Kidney (tissue), 14 donors: ENCODE measurements around the gene MYO15A. TPM values are rescaled to one million over a fixed set of nuclear protein-coding genes. Genes with fewer than 3 reads are reported as not detected.

ENCODE experiments used
- DNase-seq, 5 donors: peaks; one replicate each; pipeline ENCODE4 v3.0.0-alpha.2; 2013 to 2020
- FAIRE-seq: peaks from 2 replicates; lab custom pipeline; 2012; peaks lifted over from hg19 to GRCh38; lab: Jason Lieb, UNC
- H3K27ac ChIP-seq, 2 donors: one replicate each; pipeline ENCODE4 v1.7.0; 2013; ENCODE audit warnings: low read depth in 2 of 2, low read length in 2 of 2, inconsistent platforms in 1 of 2
- H3K27me3 ChIP-seq: one replicate; pipeline ENCODE4 v1.7.1; 2013; ENCODE audit warnings: low read length, inconsistent platforms; ENCODE audit not compliant: control insufficient read depth, insufficient read depth
- H3K36me3 ChIP-seq, 3 donors: one replicate each; pipeline versions ENCODE4 v1.7.0 to v1.7.1; 2013; ENCODE audit warnings: low read length in 3 of 3, control low read depth in 1 of 3, inconsistent platforms in 1 of 3; ENCODE audit not compliant: insufficient read depth in 3 of 3, control insufficient read depth in 2 of 3
- H3K4me1 ChIP-seq, 3 donors: one replicate each; pipeline versions ENCODE4 v1.7.0 to v1.7.1; 2013; ENCODE audit warnings: low read length in 3 of 3, inconsistent platforms in 1 of 3, low read depth in 1 of 3; ENCODE audit not compliant: control insufficient read depth in 2 of 3, insufficient read depth in 2 of 3
- H3K4me3 ChIP-seq, 3 donors: one replicate each; pipeline versions ENCODE4 v1.7.0 to v1.8.1; 2013; ENCODE audit warnings: low read length in 3 of 3, control low read depth in 1 of 3, inconsistent platforms in 1 of 3
- H3K9ac ChIP-seq, 3 donors: one replicate each; pipeline versions ENCODE4 v1.7.0 to v1.7.1; 2013; ENCODE audit warnings: low read length in 3 of 3, control low read depth in 1 of 3, inconsistent platforms in 1 of 3
- H3K9me3 ChIP-seq, 3 donors: one replicate each; pipeline versions ENCODE4 v1.7.0 to v1.7.1; 2013; ENCODE audit warnings: low read length in 3 of 3, control low read depth in 1 of 3, inconsistent platforms in 1 of 3; ENCODE audit not compliant: control insufficient read depth in 2 of 3, insufficient read depth in 1 of 3
- intact Hi-C: fragments of 100-400 bp; cut with DNase I; formaldehyde crosslinking; loops from one replicate; pipeline ENCODE4 v1.11.1; 2022
- polyA plus RNA-seq: library from polyadenylated mRNA; stranded (reverse); fragments of 350-450 nt; fragmentation: Illumina TruSeq; extraction: RNeasy Lipid Tissue Mini Kit (QIAGEN cat#74804); gene quantifications from one replicate; pipeline ENCODE4 v1.2.3, GENCODE V29; 2014; ENCODE audit warnings: low read depth, low replicate concordance; ENCODE audit not compliant: insufficient read depth
- total RNA-seq: library from RNA; stranded (reverse); fragmentation: NEBNext Ultra II Directional; extraction: Animal tissue kit (Norgen Biotek cat#: 25700); gene quantifications from one replicate; pipeline ENCODE4 v1.2.1, GENCODE V29; 2021
- TF ChIP-seq, protein P1 (sequence below): IDR thresholded peaks from 3 replicates; pipeline ENCODE4 v1.5.1; 2012; ENCODE audit warnings: mild to moderate bottlenecking, moderate library complexity, borderline replicate concordance; ENCODE audit not compliant: insufficient read depth; ENCODE audit errors: extremely low read depth
- donor health status: control.
- donor health status: control.
- donor health status: control.
- donor health status: control.
- donor health status: control.
- donor health status: DM: yes; HTN: yes; CAD: no.
- donor health status: Normal renal cell carcinoma (clear cell type).

MYO15A gene
- total and polyA plus RNA-seq, 2 donors from 2014 or later: 0.80 to 1.3 TPM

GRCh38 chr17:18161207-18162145, 52.9 kb downstream of the MYO15A start:
- H3K27me3 ChIP-seq: no peaks in the 10 kb centered on the region
- H3K27ac ChIP-seq: no peak overlapping the region
- peaks cover 0 to 4% (median 0%) of the 10 kb centered on the region in 3 donors for H3K4me1 ChIP-seq
- FAIRE-seq (no peak), DNase-seq (no peak)
- intact Hi-C loops: no loop called here
- no peaks in the 10 kb centered on the region for H3K36me3 ChIP-seq
- H3K9ac ChIP-seq: no peak overlapping the region
- TF ChIP-seq, protein P1, sequence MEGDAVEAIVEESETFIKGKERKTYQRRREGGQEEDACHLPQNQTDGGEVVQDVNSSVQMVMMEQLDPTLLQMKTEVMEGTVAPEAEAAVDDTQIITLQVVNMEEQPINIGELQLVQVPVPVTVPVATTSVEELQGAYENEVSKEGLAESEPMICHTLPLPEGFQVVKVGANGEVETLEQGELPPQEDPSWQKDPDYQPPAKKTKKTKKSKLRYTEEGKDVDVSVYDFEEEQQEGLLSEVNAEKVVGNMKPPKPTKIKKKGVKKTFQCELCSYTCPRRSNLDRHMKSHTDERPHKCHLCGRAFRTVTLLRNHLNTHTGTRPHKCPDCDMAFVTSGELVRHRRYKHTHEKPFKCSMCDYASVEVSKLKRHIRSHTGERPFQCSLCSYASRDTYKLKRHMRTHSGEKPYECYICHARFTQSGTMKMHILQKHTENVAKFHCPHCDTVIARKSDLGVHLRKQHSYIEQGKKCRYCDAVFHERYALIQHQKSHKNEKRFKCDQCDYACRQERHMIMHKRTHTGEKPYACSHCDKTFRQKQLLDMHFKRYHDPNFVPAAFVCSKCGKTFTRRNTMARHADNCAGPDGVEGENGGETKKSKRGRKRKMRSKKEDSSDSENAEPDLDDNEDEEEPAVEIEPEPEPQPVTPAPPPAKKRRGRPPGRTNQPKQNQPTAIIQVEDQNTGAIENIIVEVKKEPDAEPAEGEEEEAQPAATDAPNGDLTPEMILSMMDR: no peak
- H3K9me3 ChIP-seq: no peaks in the 10 kb centered on the region
- no peak overlapping the region for H3K4me3 ChIP-seq

DNA sequence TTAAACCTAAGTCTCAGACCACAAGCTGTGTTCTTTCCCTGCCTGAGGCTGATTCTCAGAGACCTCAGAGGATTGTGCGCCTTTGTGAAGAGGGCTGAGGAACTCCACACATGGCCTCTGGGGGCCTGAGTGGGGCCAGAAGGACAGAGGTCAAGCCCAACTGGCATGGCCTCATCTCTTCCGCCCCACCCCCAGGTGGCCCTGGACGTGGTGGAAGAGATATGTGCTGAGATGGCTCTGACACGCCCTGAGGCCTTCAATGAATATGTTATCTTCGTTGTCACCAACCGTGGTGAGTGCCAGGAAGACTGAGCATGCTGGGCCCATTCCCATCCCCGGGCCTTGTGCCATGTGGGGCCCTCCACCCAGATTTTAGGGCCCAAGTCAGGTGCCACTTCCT, 55.0 kb downstream of the MYO15A start:
- no peak overlapping the region for H3K9ac ChIP-seq
- intact Hi-C loops: no loop called here
- no peak for FAIRE-seq
- TF ChIP-seq, protein P1: no peak
- H3K27me3 ChIP-seq: no peaks in the 10 kb centered on the region
- H3K36me3 ChIP-seq: no peaks in the 10 kb centered on the region
- no peak for DNase-seq
- H3K9me3 ChIP-seq: no peaks in the 10 kb centered on the region
- peaks cover 0 to 2% (median 0%) of the 10 kb centered on the region in 3 donors for H3K4me1 ChIP-seq
- no peak overlapping the region for H3K4me3 ChIP-seq
- H3K27ac ChIP-seq: no peak overlapping the region

- intact Hi-C loops: no loop called here
- no peak overlapping the region for H3K9ac ChIP-seq
- DNase-seq: no peak
- no peak for FAIRE-seq
- no peaks in the 10 kb centered on the region for H3K36me3 ChIP-seq
- no peak overlapping the region for H3K27ac ChIP-seq
- no peaks in the 10 kb centered on the region for H3K27me3 ChIP-seq
- no peaks in the 10 kb centered on the region for H3K4me1 ChIP-seq
- H3K9me3 ChIP-seq: no peaks in the 10 kb centered on the region
- H3K4me3 ChIP-seq: no peak overlapping the region
- TF ChIP-seq, protein P1: no peak
These were observed 58.3 kb downstream of the MYO15A start for GRCh38 chr17:18166894-18167293.
